HepG2 (cell line): ENCODE data around the gene RAD54L. TPM values are rescaled to one million over a fixed set of nuclear protein-coding genes. Genes with fewer than 3 reads are reported as not detected.

Experiments used
- BATF2 ChIP-seq: sonication (generic); formaldehyde crosslinking; IDR thresholded peaks from 2 replicates; pipeline ENCODE4 v1.8.0; 2022; ENCODE audit warnings: mild to moderate bottlenecking, missing genetic modification reagents, moderate library complexity
- CBX1 ChIP-seq: IDR thresholded peaks from one replicate; pipeline ENCODE4 v1.6.1; 2016; ENCODE audit warnings: antibody characterized with exemption, low read depth
- CHD2 ChIP-seq: IDR thresholded peaks from 2 replicates; pipeline ENCODE4 v1.6.1; 2011; ENCODE audit warnings: low read depth, low read length, improper control_type of control experiment
- CREBL2 ChIP-seq: sonication (generic); formaldehyde crosslinking; IDR thresholded peaks from 2 replicates; pipeline ENCODE4 v1.8.1; 2023; ENCODE audit warnings: missing genetic modification reagents, mild to moderate bottlenecking, borderline replicate concordance
- CREM ChIP-seq, 2 experiments: sonication (generic) in 1 of 2; formaldehyde crosslinking in 1 of 2; IDR thresholded peaks; 2 replicates each; pipeline versions ENCODE4 v1.4.0 to v1.6.1; 2016 to 2020; ENCODE audit warnings: antibody characterized with exemption in 1 of 2, mild to moderate bottlenecking in 1 of 2, missing genetic modification reagents in 1 of 2
- DPF2 ChIP-seq: sonication (generic); formaldehyde crosslinking; IDR thresholded peaks from 2 replicates; pipeline ENCODE4 v1.4.0; 2020; ENCODE audit warnings: mild to moderate bottlenecking, low read depth, missing genetic modification reagents, borderline replicate concordance
- HOXA7 ChIP-seq: sonication (generic); formaldehyde crosslinking; IDR thresholded peaks from 2 replicates; pipeline ENCODE4 v1.8.1; 2022; ENCODE audit warnings: mild to moderate bottlenecking, missing genetic modification reagents, moderate library complexity
- IKZF1 ChIP-seq: fragments of 450-650 bp; IDR thresholded peaks from 2 replicates; pipeline ENCODE4 v1.7.1; 2016
- KAT8 ChIP-seq: IDR thresholded peaks from 2 replicates; pipeline ENCODE4 v1.6.1; 2016; ENCODE audit warnings: missing genetic modification reagents, missing compliant biosample characterization
- TGIF2 ChIP-seq: IDR thresholded peaks from 2 replicates; pipeline ENCODE4 v1.6.1; 2016; ENCODE audit warnings: control low read depth, missing compliant biosample characterization
- YY1 ChIP-seq: IDR thresholded peaks from 2 replicates; pipeline ENCODE4 v1.6.1; 2011; ENCODE audit warnings: low read length, low read depth, moderate library complexity, mild to moderate bottlenecking; ENCODE audit not compliant: insufficient read depth, insufficient replicate concordance
- ZNF101 ChIP-seq: sonication (generic); formaldehyde crosslinking; IDR thresholded peaks from 2 replicates; pipeline ENCODE4 v1.4.0; 2020; ENCODE audit warnings: mild to moderate bottlenecking, low read depth, missing genetic modification reagents, borderline replicate concordance
- ZNF629 ChIP-seq: sonication (generic); formaldehyde crosslinking; conservative IDR thresholded peaks from 2 replicates; pipeline ENCODE4 v1.5.0; 2020; ENCODE audit warnings: missing genetic modification reagents
- ZNF746 ChIP-seq: sonication (generic); formaldehyde crosslinking; IDR thresholded peaks from 2 replicates; pipeline ENCODE4 v1.8.0; 2022; ENCODE audit warnings: mild to moderate bottlenecking, missing genetic modification reagents
- ZNF775 ChIP-seq: sonication (generic); formaldehyde crosslinking; IDR thresholded peaks from 2 replicates; pipeline ENCODE4 v1.4.0; 2020; ENCODE audit warnings: missing genetic modification reagents, mild to moderate bottlenecking, moderate library complexity, borderline replicate concordance
- ZNF891 ChIP-seq: sonication (generic); formaldehyde crosslinking; IDR thresholded peaks from 2 replicates; pipeline ENCODE4 v1.5.0; 2020; ENCODE audit warnings: mild to moderate bottlenecking, missing genetic modification reagents
- polyA plus RNA-seq, 8 experiments: library from polyadenylated mRNA; depleted of rRNA in 3 of 8; stranded (reverse) in 7 of 8; unstranded in 1 of 8; fragments of >200 nt; fragmentation: Illumina TruSeq in 4 of 8; extraction: Trizol in 4 of 8; gene quantifications; 2 replicates each; pipeline versions ENCODE4 v1.2.1 to v1.2.3, GENCODE V29; 2011 to 2016; ENCODE audit warnings: low read depth in 4 of 8, missing spikeins in 1 of 8, mixed read lengths in 1 of 8; ENCODE audit not compliant: insufficient read depth in 1 of 8
- total RNA-seq, 5 experiments: library from RNA; depleted of rRNA; stranded (reverse); fragments of >200 nt; fragmentation: Illumina TruSeq; extraction: Trizol; gene quantifications; 2 replicates each; pipeline ENCODE4 v1.2.3, GENCODE V29; 2016; ENCODE audit warnings: low read depth in 1 of 5
- TF ChIP-seq, protein P1 (sequence below): sonication (generic); formaldehyde crosslinking; IDR thresholded peaks from 2 replicates; pipeline ENCODE4 v1.4.0; 2020; ENCODE audit warnings: missing genetic modification reagents, borderline replicate concordance
- TF ChIP-seq, protein P2 (sequence below): sonication (generic); formaldehyde crosslinking; IDR thresholded peaks from 2 replicates; pipeline ENCODE4 v1.8.0; 2022; ENCODE audit warnings: mild to moderate bottlenecking, missing genetic modification reagents, borderline replicate concordance
- TF ChIP-seq, protein P3 (sequence below): sonication (generic); formaldehyde crosslinking; IDR thresholded peaks from 2 replicates; pipeline ENCODE4 v1.5.0; 2020; ENCODE audit warnings: missing genetic modification reagents
- TF ChIP-seq, protein P4 (sequence below): sonication (generic); formaldehyde crosslinking; IDR thresholded peaks from 2 replicates; pipeline ENCODE4 v1.4.0; 2020; ENCODE audit warnings: missing genetic modification reagents

The RAD54L gene
- total and polyA plus RNA-seq, 2 of the 13 experiments (the other 11 are each of a cell fraction or from before 2014, with no cell fraction given): 10.2 to 30.0 TPM

- TF ChIP-seq, protein P1, sequence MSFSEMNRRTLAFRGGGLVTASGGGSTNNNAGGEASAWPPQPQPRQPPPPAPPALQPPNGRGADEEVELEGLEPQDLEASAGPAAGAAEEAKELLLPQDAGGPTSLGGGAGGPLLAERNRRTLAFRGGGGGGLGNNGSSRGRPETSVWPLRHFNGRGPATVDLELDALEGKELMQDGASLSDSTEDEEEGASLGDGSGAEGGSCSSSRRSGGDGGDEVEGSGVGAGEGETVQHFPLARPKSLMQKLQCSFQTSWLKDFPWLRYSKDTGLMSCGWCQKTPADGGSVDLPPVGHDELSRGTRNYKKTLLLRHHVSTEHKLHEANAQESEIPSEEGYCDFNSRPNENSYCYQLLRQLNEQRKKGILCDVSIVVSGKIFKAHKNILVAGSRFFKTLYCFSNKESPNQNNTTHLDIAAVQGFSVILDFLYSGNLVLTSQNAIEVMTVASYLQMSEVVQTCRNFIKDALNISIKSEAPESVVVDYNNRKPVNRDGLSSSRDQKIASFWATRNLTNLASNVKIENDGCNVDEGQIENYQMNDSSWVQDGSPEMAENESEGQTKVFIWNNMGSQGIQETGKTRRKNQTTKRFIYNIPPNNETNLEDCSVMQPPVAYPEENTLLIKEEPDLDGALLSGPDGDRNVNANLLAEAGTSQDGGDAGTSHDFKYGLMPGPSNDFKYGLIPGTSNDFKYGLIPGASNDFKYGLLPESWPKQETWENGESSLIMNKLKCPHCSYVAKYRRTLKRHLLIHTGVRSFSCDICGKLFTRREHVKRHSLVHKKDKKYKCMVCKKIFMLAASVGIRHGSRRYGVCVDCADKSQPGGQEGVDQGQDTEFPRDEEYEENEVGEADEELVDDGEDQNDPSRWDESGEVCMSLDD (CRISPR knock-in tag): no peak
- no peak for TF ChIP-seq ZNF775 (CRISPR knock-in tag)
- no peak for TF ChIP-seq ZNF101
- 0 out of 2 replicates have a peak, but pooled peaks have one; percentile 30 for TF ChIP-seq HOXA7 (CRISPR knock-in tag)
- TF ChIP-seq, protein P2, sequence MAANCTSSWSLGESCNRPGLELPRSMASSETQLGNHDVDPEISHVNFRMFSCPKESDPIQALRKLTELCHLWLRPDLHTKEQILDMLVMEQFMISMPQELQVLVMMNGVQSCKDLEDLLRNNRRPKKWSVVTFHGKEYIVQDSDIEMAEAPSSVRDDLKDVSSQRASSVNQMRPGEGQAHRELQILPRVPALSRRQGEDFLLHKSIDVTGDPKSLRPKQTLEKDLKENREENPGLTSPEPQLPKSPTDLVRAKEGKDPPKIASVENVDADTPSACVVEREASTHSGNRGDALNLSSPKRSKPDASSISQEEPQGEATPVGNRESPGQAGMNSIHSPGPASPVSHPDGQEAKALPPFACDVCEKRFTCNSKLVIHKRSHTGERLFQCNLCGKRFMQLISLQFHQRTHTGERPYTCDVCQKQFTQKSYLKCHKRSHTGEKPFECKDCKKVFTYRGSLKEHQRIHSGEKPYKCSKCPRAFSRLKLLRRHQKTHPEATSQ: no peak
- TF ChIP-seq CBX1: peak; percentile 1
- TF ChIP-seq CREM (IDR thresholded peaks at IDR 0.05): no peak
- no peak for TF ChIP-seq CREM (CRISPR knock-in tag; IDR thresholded peaks at IDR 0.05)
- TF ChIP-seq CREBL2 (CRISPR knock-in tag): no peak
- 0 out of 2 replicates have a peak, but pooled peaks have one; percentile 30 for TF ChIP-seq KAT8 (CRISPR knock-in tag)
- no peak for TF ChIP-seq ZNF629 (CRISPR knock-in tag)
- no peak for TF ChIP-seq DPF2 (CRISPR knock-in tag)
- no peak for TF ChIP-seq YY1
- TF ChIP-seq ZNF746 (CRISPR knock-in tag): no peak
- 0 out of 2 replicates have a peak, but pooled peaks have one; percentile 12 for TF ChIP-seq TGIF2 (CRISPR knock-in tag)
- TF ChIP-seq ZNF891: 0 out of 2 replicates have a peak, but pooled peaks have one; percentile 45
- no peak for TF ChIP-seq BATF2 (CRISPR knock-in tag)
- TF ChIP-seq, protein P3, sequence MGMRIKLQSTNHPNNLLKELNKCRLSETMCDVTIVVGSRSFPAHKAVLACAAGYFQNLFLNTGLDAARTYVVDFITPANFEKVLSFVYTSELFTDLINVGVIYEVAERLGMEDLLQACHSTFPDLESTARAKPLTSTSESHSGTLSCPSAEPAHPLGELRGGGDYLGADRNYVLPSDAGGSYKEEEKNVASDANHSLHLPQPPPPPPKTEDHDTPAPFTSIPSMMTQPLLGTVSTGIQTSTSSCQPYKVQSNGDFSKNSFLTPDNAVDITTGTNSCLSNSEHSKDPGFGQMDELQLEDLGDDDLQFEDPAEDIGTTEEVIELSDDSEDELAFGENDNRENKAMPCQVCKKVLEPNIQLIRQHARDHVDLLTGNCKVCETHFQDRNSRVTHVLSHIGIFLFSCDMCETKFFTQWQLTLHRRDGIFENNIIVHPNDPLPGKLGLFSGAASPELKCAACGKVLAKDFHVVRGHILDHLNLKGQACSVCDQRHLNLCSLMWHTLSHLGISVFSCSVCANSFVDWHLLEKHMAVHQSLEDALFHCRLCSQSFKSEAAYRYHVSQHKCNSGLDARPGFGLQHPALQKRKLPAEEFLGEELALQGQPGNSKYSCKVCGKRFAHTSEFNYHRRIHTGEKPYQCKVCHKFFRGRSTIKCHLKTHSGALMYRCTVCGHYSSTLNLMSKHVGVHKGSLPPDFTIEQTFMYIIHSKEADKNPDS (CRISPR knock-in tag): 0 out of 2 replicates have a peak, but pooled peaks have one; percentile 12
- TF ChIP-seq, protein P4, sequence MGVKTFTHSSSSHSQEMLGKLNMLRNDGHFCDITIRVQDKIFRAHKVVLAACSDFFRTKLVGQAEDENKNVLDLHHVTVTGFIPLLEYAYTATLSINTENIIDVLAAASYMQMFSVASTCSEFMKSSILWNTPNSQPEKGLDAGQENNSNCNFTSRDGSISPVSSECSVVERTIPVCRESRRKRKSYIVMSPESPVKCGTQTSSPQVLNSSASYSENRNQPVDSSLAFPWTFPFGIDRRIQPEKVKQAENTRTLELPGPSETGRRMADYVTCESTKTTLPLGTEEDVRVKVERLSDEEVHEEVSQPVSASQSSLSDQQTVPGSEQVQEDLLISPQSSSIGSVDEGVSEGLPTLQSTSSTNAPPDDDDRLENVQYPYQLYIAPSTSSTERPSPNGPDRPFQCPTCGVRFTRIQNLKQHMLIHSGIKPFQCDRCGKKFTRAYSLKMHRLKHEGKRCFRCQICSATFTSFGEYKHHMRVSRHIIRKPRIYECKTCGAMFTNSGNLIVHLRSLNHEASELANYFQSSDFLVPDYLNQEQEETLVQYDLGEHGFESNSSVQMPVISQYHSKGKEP (CRISPR knock-in tag): no peak
- no peak for TF ChIP-seq IKZF1
- no peak for TF ChIP-seq CHD2
Measured at GRCh38 chr1:46301808-46302640, 54.5 kb downstream of the RAD54L start (continued).
